GM20000 (cell line): ENCODE data around the gene CFAP90.

Experiments
- DNase-seq: peaks from one replicate; pipeline ENCODE4 v3.0.0; 2012; ENCODE audit warnings: low spot score
- CTCF ChIP-seq: IDR thresholded peaks from 2 replicates; pipeline ENCODE4 v1.5.1; 2012; ENCODE audit warnings: mild to moderate bottlenecking, control low read depth; ENCODE audit errors: extremely low read depth, missing control alignments

Gene CFAP90

GRCh38 chr5:7801891-7802614 lies 48.9 kb downstream of the CFAP90 start:
- no peak for DNase-seq
- no peak for TF ChIP-seq CTCF

GRCh38 chr5:7795306-7795705 lies 55.6 kb downstream of the CFAP90 start:
- no peak for TF ChIP-seq CTCF
- no peak for DNase-seq

GRCh38 chr5:7794823-7795222 lies 56.1 kb downstream of the CFAP90 start:
- peak; percentile 16 for DNase-seq
- no peak for TF ChIP-seq CTCF

GRCh38 chr5:7794311-7794710 lies 56.6 kb downstream of the CFAP90 start:
- peak; percentile 62 for DNase-seq
- TF ChIP-seq CTCF: no peak

- DNase-seq: no peak
- no peak for TF ChIP-seq CTCF
Observed at GRCh38 chr5:7793895-7794294, 57.0 kb downstream of the CFAP90 start.

- TF ChIP-seq CTCF: no peak
- DNase-seq: no peak
Observed at GRCh38 chr5:7789567-7789966, 61.4 kb downstream of the CFAP90 start.

- DNase-seq: no peak
- no peak for TF ChIP-seq CTCF
Observed at GRCh38 chr5:7787770-7788169, 63.2 kb downstream of the CFAP90 start.
